Fibroblast of lung (primary cell): ENCODE data around the gene PPIL6. TPM values are rescaled to one million over a fixed set of nuclear protein-coding genes. Genes with fewer than 3 reads are reported as not detected.

ENCODE experiments used
- DNase-seq, 2 donors: peaks; one replicate each; pipeline versions ENCODE4 v3.0.0 to v3.0.0-alpha.2; 2010; ENCODE audit warnings: low read depth in 2 of 2
- H2AFZ ChIP-seq: 2 replicates; pipeline ENCODE4 v1.5.1; 2012; ENCODE audit warnings: low read length, control low read depth, inconsistent platforms
- H3K27ac ChIP-seq: 2 replicates; pipeline ENCODE4 v1.5.1; 2011; ENCODE audit warnings: low read length, control low read depth; ENCODE audit not compliant: insufficient read depth
- H3K27me3 ChIP-seq: 2 replicates; pipeline ENCODE4 v1.5.1; 2011; ENCODE audit warnings: mild to moderate bottlenecking, low read length; ENCODE audit not compliant: control insufficient read depth, insufficient read depth
- H3K36me3 ChIP-seq: 2 replicates; pipeline ENCODE4 v1.5.1; 2011; ENCODE audit warnings: low read length; ENCODE audit not compliant: control insufficient read depth, insufficient read depth
- H3K4me1 ChIP-seq: 2 replicates; pipeline ENCODE4 v1.5.1; 2011; ENCODE audit warnings: low read length; ENCODE audit not compliant: control insufficient read depth, insufficient read depth; ENCODE audit errors: extremely low read depth
- H3K4me2 ChIP-seq: 2 replicates; pipeline ENCODE4 v1.5.1; 2011; ENCODE audit warnings: low read length, control low read depth; ENCODE audit not compliant: insufficient read depth; ENCODE audit errors: extremely low read depth
- H3K4me3 ChIP-seq, 4 experiments: fragments of 200-600 bp in 1 of 4; sonication (generic) in 1 of 4; replicated peaks in 1 of 4; 2 replicates each; pipeline ENCODE4 v1.5.1; 2011 to 2016; ENCODE audit warnings: low read length in 4 of 4, low read depth in 3 of 4, mild to moderate bottlenecking in 3 of 4, control low read depth in 2 of 4, inconsistent platforms in 1 of 4, mixed read lengths in 1 of 4; ENCODE audit not compliant: insufficient read depth in 1 of 4; ENCODE audit errors: control extremely low read depth in 1 of 4
- H3K79me2 ChIP-seq: 2 replicates; pipeline ENCODE4 v1.5.1; 2012; ENCODE audit warnings: mild to moderate bottlenecking, low read length, inconsistent platforms; ENCODE audit not compliant: control insufficient read depth, insufficient read depth
- H3K9ac ChIP-seq: 2 replicates; pipeline ENCODE4 v1.5.1; 2011; ENCODE audit warnings: mild to moderate bottlenecking, low read length, control low read depth; ENCODE audit not compliant: insufficient read depth
- H3K9me3 ChIP-seq: 2 replicates; pipeline ENCODE4 v1.5.1; 2012; ENCODE audit warnings: low read depth, low read length; ENCODE audit not compliant: control insufficient read depth, insufficient read depth
- H4K20me1 ChIP-seq: 2 replicates; pipeline ENCODE4 v1.5.1; 2011; ENCODE audit warnings: low read length; ENCODE audit not compliant: control insufficient read depth, insufficient read depth; ENCODE audit errors: extremely low read depth
- EZH2 ChIP-seq: IDR thresholded peaks from 2 replicates; pipeline ENCODE4 v1.5.1; 2012; ENCODE audit warnings: low read length, control low read depth, mild to moderate bottlenecking; ENCODE audit errors: missing control alignments
- polyA plus RNA-seq, 2 donors: library from polyadenylated mRNA; depleted of rRNA in 1 of 2; stranded (reverse) in 1 of 2; unstranded in 1 of 2; fragments of >200 nt; gene quantifications; 2 replicates each; pipeline ENCODE4 v1.2.1, GENCODE V29; 2011 to 2012; ENCODE audit warnings: missing spikeins in 1 of 2
- total RNA-seq: library from RNA; depleted of rRNA; stranded (reverse); fragments of >200 nt; gene quantifications from 2 replicates; pipeline ENCODE4 v1.2.1, GENCODE V29; 2014
- TF ChIP-seq, protein P1 (sequence below), 2 donors: IDR thresholded peaks in 1 of 2; conservative IDR thresholded peaks in 1 of 2; 1 replicate in 1 of 2; 2 replicates in 1 of 2; pipeline ENCODE4 v1.5.1; 2011 to 2012; ENCODE audit warnings: low read length in 2 of 2, control low read depth in 1 of 2, inconsistent platforms in 1 of 2, low read depth in 1 of 2, mild to moderate bottlenecking in 1 of 2

The PPIL6 gene
- total and polyA plus RNA-seq, 2 donors (not counting 1 experiment from before 2014, with no cell fraction given) = 0.78 to 5.0 TPM

- no peaks in the 10 kb centered on the region for H4K20me1 ChIP-seq
Measured at GRCh38 chr6:109343518-109343917, 96.9 kb downstream of the PPIL6 start.

GRCh38 chr6:109342911-109343310 lies 97.5 kb downstream of the PPIL6 start:
- no peaks in the 10 kb centered on the region for H3K79me2 ChIP-seq
- no peak overlapping the region for H2AFZ ChIP-seq
- H3K9ac ChIP-seq = no peak overlapping the region

More at GRCh38 chr6:109343518-109343917, 96.9 kb downstream of the PPIL6 start:
- DNase-seq = no peak
- Histone ChIP-seq H3K4me2 (no peak overlapping the region), H3K4me1 (no peaks in the 10 kb centered on the region), H3K79me2 (no peaks in the 10 kb centered on the region), H3K36me3 (no peaks in the 10 kb centered on the region), H3K4me3 (no peak overlapping the region), H3K27me3 (no peaks in the 10 kb centered on the region), H3K9me3 (no peaks in the 10 kb centered on the region), H3K9ac (no peak overlapping the region), H2AFZ (no peak overlapping the region), H3K27ac (no peak overlapping the region)
- TF ChIP-seq EZH2 = no peak
- TF ChIP-seq, protein P1, sequence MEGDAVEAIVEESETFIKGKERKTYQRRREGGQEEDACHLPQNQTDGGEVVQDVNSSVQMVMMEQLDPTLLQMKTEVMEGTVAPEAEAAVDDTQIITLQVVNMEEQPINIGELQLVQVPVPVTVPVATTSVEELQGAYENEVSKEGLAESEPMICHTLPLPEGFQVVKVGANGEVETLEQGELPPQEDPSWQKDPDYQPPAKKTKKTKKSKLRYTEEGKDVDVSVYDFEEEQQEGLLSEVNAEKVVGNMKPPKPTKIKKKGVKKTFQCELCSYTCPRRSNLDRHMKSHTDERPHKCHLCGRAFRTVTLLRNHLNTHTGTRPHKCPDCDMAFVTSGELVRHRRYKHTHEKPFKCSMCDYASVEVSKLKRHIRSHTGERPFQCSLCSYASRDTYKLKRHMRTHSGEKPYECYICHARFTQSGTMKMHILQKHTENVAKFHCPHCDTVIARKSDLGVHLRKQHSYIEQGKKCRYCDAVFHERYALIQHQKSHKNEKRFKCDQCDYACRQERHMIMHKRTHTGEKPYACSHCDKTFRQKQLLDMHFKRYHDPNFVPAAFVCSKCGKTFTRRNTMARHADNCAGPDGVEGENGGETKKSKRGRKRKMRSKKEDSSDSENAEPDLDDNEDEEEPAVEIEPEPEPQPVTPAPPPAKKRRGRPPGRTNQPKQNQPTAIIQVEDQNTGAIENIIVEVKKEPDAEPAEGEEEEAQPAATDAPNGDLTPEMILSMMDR (conservative IDR thresholded peaks at IDR 0.05 in 1 of 2, IDR thresholded peaks at IDR 0.05 in 1 of 2; ENCODE audit: low read depth in 1 of 2, low read length in 2 of 2) = no peak

DNA sequence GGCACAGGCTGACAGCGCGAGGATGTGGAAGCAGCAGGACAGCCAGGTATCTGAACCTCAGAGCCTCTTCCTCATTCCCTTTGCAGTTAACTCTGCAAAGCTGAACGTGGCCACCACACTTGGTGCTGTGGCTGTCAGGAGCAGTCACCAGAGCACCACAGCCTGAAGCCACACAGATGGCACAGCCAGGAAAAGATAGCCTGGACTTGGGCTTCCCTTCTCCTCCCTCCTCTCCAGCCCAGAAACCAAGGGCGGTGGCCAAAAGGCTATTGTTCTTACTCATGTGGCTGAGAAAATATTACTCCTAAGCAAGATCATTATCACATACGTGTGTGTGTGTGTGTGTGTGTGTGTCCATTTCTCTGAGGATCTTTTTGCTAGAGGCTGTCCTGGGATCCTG lies 97.9 kb downstream of the PPIL6 start:
- no peaks in the 10 kb centered on the region for H4K20me1 ChIP-seq
- H3K4me3 ChIP-seq = no peak overlapping the region
- DNase-seq = no peak
- H3K4me2 ChIP-seq = no peak overlapping the region
- no peaks in the 10 kb centered on the region for H3K4me1 ChIP-seq
- TF ChIP-seq, protein P1 (conservative IDR thresholded peaks at IDR 0.05 in 1 of 2, IDR thresholded peaks at IDR 0.05 in 1 of 2; ENCODE audit: low read depth in 1 of 2, low read length in 2 of 2) = no peak
- no peak for TF ChIP-seq EZH2
- H3K9me3 ChIP-seq = no peaks in the 10 kb centered on the region
- H3K9ac ChIP-seq = no peak overlapping the region
- H3K36me3 ChIP-seq = no peaks in the 10 kb centered on the region
- no peaks in the 10 kb centered on the region for H3K79me2 ChIP-seq
- H2AFZ ChIP-seq = no peak overlapping the region
- no peaks in the 10 kb centered on the region for H3K27me3 ChIP-seq
- H3K27ac ChIP-seq = no peak overlapping the region

More at GRCh38 chr6:109342911-109343310, 97.5 kb downstream of the PPIL6 start:
- no peak overlapping the region for H3K4me3 ChIP-seq
- H3K27me3 ChIP-seq = no peaks in the 10 kb centered on the region
- no peaks in the 10 kb centered on the region for H4K20me1 ChIP-seq
- TF ChIP-seq, protein P1 (conservative IDR thresholded peaks at IDR 0.05 in 1 of 2, IDR thresholded peaks at IDR 0.05 in 1 of 2; ENCODE audit: low read depth in 1 of 2, low read length in 2 of 2) = no peak
- TF ChIP-seq EZH2 = no peak
- no peak overlapping the region for H3K4me2 ChIP-seq
- no peak overlapping the region for H3K27ac ChIP-seq
- no peak for DNase-seq
- H3K36me3 ChIP-seq = no peaks in the 10 kb centered on the region
- H3K9me3 ChIP-seq = no peaks in the 10 kb centered on the region
- no peaks in the 10 kb centered on the region for H3K4me1 ChIP-seq
